AG09319 (cell line): ENCODE measurements around the gene FMOD.
"Not testable (repeated sequence)": the region's sequence is repeated elsewhere in the genome, so short reads cannot be mapped to it uniquely, and the experiment has no call there.

Experiments used
- DNase-seq: peaks from one replicate; pipeline ENCODE4 v3.0.0-alpha.2; 2010; ENCODE audit warnings: low read depth; ENCODE audit errors: extremely low read depth
- TF ChIP-seq, protein P1 (sequence below): IDR thresholded peaks from 2 replicates; pipeline ENCODE4 v1.5.1; 2011; ENCODE audit warnings: low read depth, mild to moderate bottlenecking, inconsistent platforms, low read length, moderate library complexity

FMOD gene

DNA sequence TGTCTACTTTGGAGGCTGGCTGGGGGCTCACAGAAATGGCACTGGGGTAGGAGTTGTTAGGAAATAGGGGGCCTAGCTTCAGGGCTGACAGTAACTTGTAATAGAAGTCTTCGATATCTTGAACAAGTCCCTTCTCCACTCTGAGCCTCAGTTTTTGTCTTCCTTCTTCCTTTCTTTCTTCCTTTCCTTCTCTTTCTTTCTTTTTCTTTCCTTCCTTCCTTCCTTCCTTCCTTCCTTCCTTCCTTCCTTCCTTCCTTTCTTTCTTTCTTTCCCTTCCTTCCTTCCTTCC, 32.7 kb downstream of the FMOD start:
- TF ChIP-seq, protein P1, sequence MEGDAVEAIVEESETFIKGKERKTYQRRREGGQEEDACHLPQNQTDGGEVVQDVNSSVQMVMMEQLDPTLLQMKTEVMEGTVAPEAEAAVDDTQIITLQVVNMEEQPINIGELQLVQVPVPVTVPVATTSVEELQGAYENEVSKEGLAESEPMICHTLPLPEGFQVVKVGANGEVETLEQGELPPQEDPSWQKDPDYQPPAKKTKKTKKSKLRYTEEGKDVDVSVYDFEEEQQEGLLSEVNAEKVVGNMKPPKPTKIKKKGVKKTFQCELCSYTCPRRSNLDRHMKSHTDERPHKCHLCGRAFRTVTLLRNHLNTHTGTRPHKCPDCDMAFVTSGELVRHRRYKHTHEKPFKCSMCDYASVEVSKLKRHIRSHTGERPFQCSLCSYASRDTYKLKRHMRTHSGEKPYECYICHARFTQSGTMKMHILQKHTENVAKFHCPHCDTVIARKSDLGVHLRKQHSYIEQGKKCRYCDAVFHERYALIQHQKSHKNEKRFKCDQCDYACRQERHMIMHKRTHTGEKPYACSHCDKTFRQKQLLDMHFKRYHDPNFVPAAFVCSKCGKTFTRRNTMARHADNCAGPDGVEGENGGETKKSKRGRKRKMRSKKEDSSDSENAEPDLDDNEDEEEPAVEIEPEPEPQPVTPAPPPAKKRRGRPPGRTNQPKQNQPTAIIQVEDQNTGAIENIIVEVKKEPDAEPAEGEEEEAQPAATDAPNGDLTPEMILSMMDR: no peak
- no peak for DNase-seq

DNA sequence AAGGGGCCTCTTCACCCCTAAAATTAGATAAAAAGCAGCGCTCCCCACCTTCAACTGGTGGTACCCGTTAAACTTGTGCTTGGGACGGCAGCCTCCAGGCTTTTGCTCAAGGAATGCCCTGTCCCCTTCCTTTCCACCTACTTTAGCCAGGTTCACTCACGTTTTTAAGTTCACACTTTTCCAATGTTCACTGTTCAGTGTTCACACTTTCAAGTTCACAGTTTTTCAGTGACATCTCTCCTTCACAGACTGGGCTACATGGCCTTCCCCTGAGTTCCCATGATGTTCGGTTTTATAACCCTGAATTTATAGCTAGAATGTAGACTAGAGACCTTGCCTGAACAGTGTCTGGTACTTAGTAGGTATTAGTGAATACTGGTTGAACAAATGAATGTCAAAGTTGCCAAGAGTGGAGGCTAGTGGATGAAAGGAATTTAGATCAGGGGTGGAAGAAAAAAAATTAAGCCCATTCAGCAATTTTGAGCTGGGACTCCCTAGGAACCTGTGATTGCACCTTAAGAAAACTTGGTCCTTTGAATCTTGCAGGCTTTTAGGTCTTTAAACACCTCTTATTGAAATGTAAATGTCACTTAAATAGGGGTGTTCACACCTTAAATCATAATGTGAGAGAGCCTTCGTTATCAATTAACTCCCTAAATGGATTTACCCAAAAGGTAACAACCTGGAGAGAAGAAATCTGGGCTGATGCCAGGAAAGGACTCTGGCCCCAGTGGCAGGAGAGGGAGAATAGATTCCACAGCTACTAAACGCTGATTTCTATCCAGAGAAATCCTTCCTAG, 33.3 kb downstream of the FMOD start:
- TF ChIP-seq, protein P1: no peak

DNA sequence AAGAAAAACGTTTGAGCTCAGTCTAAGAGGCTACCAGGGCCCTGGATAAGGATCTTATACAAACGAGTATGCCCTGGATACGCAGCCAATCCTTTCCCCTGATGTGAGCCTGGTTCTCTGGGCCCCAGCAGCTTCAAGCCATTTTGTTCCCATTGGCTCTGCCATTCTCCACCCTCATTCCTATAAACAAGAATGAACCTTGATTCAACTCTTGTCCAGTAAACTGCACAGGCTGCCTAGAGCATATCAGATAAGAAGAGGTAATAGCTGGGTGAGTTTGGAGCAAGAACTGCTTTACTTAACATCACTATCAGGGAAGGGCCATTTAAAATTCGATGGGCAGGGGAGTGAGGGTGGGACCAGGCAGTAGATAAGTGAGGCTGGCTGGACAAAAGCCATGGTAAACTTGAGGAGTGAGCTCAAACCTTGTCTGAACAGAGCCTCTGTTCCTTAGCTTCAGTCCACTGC, 34.3 kb downstream of the FMOD start:
- no peak for DNase-seq
- TF ChIP-seq, protein P1: no peak

More for the DNA sequence above, 33.3 kb downstream of the FMOD start:
- no peak for DNase-seq

DNA sequence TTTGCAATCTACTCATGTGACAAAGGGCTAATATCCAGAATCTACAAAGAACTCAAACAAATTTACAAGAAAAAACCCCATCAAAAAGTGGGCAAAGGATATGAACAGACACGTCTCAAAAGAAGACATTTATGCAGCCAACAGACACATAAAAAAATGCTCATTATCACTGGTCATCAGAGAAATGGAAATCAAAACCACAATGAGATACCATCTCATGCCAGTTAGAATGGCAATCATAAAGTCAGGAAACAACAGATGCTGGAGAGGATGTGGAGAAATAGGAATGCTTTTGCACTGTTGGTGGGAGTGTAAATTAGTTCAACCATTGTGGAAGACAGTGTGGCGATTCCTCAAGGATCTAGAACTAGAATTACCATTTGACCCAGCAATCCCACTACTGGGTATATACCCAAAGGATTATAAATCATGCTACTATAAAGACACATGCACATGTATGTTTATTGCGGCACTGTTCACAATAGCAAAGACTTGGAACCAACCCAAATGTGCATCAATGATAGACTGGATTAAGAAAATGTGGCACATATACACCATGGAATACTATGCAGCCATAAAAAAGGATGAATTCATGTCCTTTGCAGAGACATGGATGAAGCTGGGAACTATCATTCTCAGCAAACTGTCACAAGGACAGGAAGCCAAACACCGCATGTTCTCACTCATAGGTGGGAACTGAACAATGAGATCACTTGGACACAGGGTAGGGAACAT, 36.7 kb downstream of the FMOD start:
- not testable (repeated sequence) for DNase-seq

DNA sequence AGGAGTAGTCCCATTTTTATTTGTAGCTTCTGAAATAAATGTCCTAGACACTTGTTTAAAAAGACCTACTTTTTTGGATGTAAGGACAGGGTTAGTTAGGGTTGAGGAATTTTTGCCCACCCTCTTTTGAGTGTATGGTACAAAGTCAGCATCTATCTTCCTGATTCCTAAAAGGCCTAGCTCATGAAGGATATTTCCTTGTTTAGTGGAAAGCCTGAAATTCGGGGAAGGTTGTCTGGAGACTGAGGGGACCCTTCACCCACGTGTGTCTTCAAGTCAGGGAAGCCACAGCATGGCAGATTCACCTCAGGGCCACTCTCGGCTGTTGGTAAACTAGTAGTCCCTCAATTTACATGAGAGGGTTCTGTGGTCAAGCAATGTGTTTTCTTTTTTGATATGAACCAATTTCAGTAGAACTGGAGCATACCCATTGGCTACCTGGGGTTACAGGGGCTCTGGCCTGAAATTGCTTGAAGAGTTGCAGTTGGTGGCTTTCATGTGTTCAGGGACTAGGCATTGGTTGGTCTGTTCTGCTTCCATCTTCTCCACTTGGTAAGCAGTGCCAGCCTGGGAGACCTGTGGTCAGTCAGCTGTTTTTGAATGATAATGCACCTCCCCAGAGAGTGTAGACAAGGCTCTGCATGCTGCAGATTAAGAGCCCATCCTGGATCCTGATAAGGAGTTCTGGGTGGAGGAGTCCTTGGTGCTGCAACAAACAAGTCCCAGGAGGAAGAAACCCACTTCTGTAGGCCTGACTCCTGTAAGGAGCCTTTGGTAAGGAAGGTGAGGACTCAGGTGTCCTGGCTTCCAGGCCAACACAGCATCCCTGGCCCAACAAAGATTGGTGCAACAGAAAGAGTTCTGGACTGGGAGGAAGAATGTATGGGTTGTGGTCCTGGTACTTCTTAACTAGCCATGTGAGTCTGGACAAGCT, 39.3 kb downstream of the FMOD start:
- no peak for DNase-seq
- TF ChIP-seq, protein P1: no peak

DNA sequence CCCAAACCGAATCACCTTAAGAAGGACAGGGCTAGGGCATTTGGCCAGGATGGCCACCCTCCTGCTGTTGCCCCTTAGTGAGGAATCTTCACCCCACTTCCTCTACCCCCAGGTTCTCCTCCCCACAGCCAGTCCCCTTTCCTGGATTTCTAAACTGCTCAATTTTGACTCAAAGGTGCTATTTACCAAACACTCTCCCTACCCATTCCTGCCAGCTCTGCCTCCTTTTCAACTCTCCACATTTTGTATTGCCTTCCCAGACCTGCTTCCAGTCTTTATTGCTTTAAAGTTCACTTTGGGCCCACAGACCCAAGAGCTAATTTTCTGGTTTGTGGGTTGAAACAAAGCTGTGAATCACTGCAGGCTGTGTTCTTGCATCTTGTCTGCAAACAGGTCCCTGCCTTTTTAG, 42.0 kb downstream of the FMOD start:
- no peak for DNase-seq
- TF ChIP-seq, protein P1: no peak

DNA sequence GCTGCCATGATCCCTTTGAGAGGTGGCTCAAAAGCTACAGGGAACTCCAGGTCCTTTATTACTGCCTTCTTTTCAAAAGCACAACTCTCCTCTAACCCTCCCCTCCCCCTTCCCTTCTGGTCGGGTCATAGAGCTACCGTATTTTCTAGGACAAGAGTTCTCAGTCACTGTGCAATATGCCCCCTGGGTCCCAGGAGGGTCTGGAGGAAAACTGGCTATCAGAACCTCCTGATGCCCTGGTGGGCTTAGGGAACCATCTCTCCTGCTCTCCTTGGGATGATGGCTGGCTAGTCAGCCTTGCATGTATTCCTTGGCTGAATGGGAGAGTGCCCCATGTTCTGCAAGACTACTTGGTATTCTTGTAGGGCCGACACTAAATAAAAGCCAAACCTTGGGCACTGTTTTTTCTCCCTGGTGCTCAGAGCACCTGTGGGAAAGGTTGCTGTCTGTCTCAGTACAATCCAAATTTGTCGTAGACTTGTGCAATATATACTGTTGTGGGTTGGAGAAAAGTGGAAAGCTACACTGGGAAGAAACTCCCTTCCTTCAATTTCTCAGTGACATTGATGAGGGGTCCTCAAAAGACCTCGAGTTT, 42.5 kb downstream of the FMOD start:
- no peak for DNase-seq
- TF ChIP-seq, protein P1: no peak
